Activated CD8-positive, alpha-beta T cell treated with anti-CD3 and anti-CD28 coated beads for 36 hours (primary cell): ENCODE results near the gene NACAD. TPM values are rescaled to one million over a fixed set of nuclear protein-coding genes. Genes with fewer than 3 reads are reported as not detected.

Source experiments
- ATAC-seq: fragments of 200-7000 bp; cut with Tn5 transposase; one replicate; pipeline ENCODE4 v1.10.0; 2021; ENCODE audit warnings: mild to moderate bottlenecking, moderate library complexity
- CTCF ChIA-PET: fragments of 350-600 bp; sonication (Branson Sonifier 250); formaldehyde crosslinking; loops from one replicate; lab custom pipeline; 2021; ENCODE audit warnings: antibody characterized with exemption; lab: Charles Lee
- POLR2A ChIA-PET: fragments of 350-600 bp; sonication (Branson Sonifier 250); formaldehyde crosslinking; loops from one replicate; lab custom pipeline; 2021; ENCODE audit warnings: antibody characterized with exemption; lab: Charles Lee
- DNase-seq: peaks from one replicate; pipeline ENCODE4 v3.0.0-alpha.2; 2020
- H3K27ac Mint-ChIP-seq: one replicate; pipeline ENCODE4 v1.8.0; 2021; ENCODE audit warnings: mild to moderate bottlenecking, mixed read lengths
- H3K27me3 Mint-ChIP-seq: one replicate; pipeline ENCODE4 v1.8.0; 2021; ENCODE audit warnings: mixed read lengths
- H3K36me3 Mint-ChIP-seq: one replicate; pipeline ENCODE4 v1.8.0; 2021; ENCODE audit warnings: low read depth, mixed read lengths
- H3K4me1 Mint-ChIP-seq: one replicate; pipeline ENCODE4 v1.8.0; 2021; ENCODE audit warnings: low read depth, mixed read lengths
- H3K4me3 Mint-ChIP-seq: one replicate; pipeline ENCODE4 v1.8.0; 2021; ENCODE audit warnings: mild to moderate bottlenecking, moderate library complexity, mixed read lengths
- H3K9me3 Mint-ChIP-seq: one replicate; pipeline ENCODE4 v1.8.0; 2021; ENCODE audit warnings: mixed read lengths
- CTCF ChIP-seq: fragments of 200-600 bp; IDR thresholded peaks from one replicate; pipeline ENCODE4 v1.8.0; 2022; ENCODE audit warnings: antibody characterized with exemption, mild to moderate bottlenecking
- intact Hi-C: fragments of 100-400 bp; cut with micrococcal nuclease; formaldehyde crosslinking; loops from one replicate; pipeline ENCODE4 v1.10.0; 2022
- total RNA-seq, 2 experiments: library from RNA; stranded (reverse); gene quantifications; one replicate each; pipeline ENCODE4 v1.2.3, GENCODE V29; 2021

NACAD gene, protein sequence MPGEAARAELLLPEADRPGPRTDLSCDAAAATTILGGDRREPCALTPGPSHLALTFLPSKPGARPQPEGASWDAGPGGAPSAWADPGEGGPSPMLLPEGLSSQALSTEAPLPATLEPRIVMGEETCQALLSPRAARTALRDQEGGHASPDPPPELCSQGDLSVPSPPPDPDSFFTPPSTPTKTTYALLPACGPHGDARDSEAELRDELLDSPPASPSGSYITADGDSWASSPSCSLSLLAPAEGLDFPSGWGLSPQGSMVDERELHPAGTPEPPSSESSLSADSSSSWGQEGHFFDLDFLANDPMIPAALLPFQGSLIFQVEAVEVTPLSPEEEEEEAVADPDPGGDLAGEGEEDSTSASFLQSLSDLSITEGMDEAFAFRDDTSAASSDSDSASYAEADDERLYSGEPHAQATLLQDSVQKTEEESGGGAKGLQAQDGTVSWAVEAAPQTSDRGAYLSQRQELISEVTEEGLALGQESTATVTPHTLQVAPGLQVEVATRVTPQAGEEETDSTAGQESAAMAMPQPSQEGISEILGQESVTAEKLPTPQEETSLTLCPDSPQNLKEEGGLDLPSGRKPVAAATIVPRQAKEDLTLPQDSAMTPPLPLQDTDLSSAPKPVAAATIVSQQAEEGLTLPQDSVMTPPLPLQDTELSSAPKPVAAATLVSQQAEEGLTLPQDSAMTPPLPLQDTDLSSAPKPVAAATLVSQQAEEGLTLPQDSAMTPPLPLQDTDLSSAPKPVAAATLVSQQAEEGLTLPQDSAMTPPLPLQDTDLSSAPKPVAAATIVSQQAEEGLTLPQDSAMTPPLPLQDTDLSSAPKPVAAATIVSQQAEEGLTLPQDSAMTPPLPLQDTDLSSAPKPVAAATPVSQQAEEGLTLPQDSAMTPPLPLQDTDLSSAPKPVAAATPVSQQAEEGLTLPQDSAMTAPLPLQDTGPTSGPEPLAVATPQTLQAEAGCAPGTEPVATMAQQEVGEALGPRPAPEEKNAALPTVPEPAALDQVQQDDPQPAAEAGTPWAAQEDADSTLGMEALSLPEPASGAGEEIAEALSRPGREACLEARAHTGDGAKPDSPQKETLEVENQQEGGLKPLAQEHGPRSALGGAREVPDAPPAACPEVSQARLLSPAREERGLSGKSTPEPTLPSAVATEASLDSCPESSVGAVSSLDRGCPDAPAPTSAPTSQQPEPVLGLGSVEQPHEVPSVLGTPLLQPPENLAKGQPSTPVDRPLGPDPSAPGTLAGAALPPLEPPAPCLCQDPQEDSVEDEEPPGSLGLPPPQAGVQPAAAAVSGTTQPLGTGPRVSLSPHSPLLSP (N-terminal part only)
- under 1 TPM; 0.31 to 0.50 TPM for total RNA-seq

GRCh38 chr7:45088821-45089340, at the start of gene NACAD:
Gene NACAD (minus strand): TSS chr7:45088969. CDS start chr7:45088894, 75 bp downstream.
- H3K4me1 Mint-ChIP-seq: peaks cover 8% of the 10 kb centered on the region
- peak within 1 kb of the TSS; percentile 73 for H3K4me3 Mint-ChIP-seq
- peaks cover 5% of the 10 kb centered on the region for H3K27me3 Mint-ChIP-seq
- ChIA-PET CTCF (interaction anchor here (0.9 to 1.3 kb wide), 2 partner anchors 115 to 232 kb away, joined by 3 to 5 read pairs; no protein-coding TSS in a partner anchor), POLR2A (interaction anchor here (0.8 to 1.3 kb wide), 3 partner anchors 19 to 52 kb away, joined by 3 read pairs; no protein-coding TSS in a partner anchor)
- intact Hi-C loops: no loop called here
- TF ChIP-seq CTCF: no peak
- peak; percentile 31 for DNase-seq
- H3K27ac Mint-ChIP-seq: no peak within 1 kb of the TSS
- ATAC-seq: peak; percentile 71
- peaks cover 2% of the 10 kb centered on the region for H3K9me3 Mint-ChIP-seq
- no peaks in the 10 kb centered on the region for H3K36me3 Mint-ChIP-seq

- peak; percentile 91 for TF ChIP-seq CTCF
- Mint-ChIP-seq H3K27me3 (no peaks in the 10 kb centered on the region), H3K9me3 (no peaks in the 10 kb centered on the region), H3K4me1 (peaks cover 9% of the 10 kb centered on the region), H3K36me3 (no peaks in the 10 kb centered on the region), H3K27ac (peak overlapping the region; percentile 59), H3K4me3 (no peak overlapping the region)
- ChIA-PET CTCF (interaction anchor here (0.6 to 6.5 kb wide), 67 partner anchors 9 to 571 kb away, joined by 3 to 87 read pairs (median 4); partner anchors contain the start of genes H2AZ2, MYO1G and TBRG4), POLR2A (interaction anchor here (0.8 to 2.3 kb wide), 12 partner anchors 11 to 310 kb away, joined by 3 to 14 read pairs (median 4); partner anchors contain the start of gene TBRG4)
- DNase-seq (peak; percentile 77), ATAC-seq (peak; percentile 95)
- intact Hi-C loops: loop anchor here (1.0 kb wide), 1 partner anchor 279 kb away; no protein-coding TSS in a partner anchor
Observed at GRCh38 chr7:45136106-45137060, 47.6 kb upstream of the NACAD start.

DNA sequence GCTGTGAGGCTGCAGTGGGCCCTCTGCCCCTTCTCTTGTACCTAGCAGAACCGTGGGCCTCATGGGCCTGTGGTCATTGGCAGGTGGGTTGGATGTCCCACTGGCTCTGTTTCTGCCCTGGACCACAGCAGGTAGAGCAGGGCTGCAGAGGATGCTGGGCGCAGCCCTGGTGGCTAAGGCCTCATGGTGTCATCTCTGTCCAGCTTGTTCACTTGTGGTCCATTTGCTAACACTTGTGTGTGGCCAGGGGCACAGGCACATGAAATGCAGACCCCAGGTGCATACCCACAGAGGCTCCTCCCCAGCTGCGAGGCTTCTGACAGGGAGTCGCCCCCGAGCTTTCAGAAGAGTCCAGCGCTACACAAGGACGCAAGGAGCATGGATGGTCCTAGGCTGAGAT, 45.1 kb upstream of the NACAD start:
- TF ChIP-seq CTCF: no peak
- Mint-ChIP-seq H3K9me3 (no peaks in the 10 kb centered on the region), H3K36me3 (no peaks in the 10 kb centered on the region), H3K4me3 (no peak overlapping the region), H3K27ac (no peak overlapping the region), H3K4me1 (peaks cover 9% of the 10 kb centered on the region), H3K27me3 (no peaks in the 10 kb centered on the region)
- intact Hi-C loops: no loop called here
- no peak for DNase-seq
- no peak for ATAC-seq
- CTCF ChIA-PET: interaction anchor here (1.8 to 6.5 kb wide), 3 partner anchors 98 to 278 kb away, joined by 6 to 87 read pairs (median 40); no protein-coding TSS in a partner anchor
- POLR2A ChIA-PET: no interaction called here

GRCh38 chr7:45133352-45133751, 44.6 kb upstream of the NACAD start:
- Mint-ChIP-seq H3K9me3 (no peaks in the 10 kb centered on the region), H3K36me3 (no peaks in the 10 kb centered on the region), H3K27ac (no peak overlapping the region), H3K4me1 (peaks cover 9% of the 10 kb centered on the region), H3K27me3 (no peaks in the 10 kb centered on the region), H3K4me3 (no peak overlapping the region)
- ATAC-seq: no peak
- no peak for DNase-seq
- ChIA-PET POLR2A (no interaction called here), CTCF (interaction anchor here (5.3 to 6.5 kb wide), 2 partner anchors 159 to 277 kb away, joined by 40 to 87 read pairs; no protein-coding TSS in a partner anchor)
- intact Hi-C loops: no loop called here
- no peak for TF ChIP-seq CTCF
